AG04450 (cell line): ENCODE data around the gene MS4A4E. TPM values are rescaled to one million over a fixed set of nuclear protein-coding genes. Genes with fewer than 3 reads are reported as not detected.

Experiments
- CTCF ChIA-PET: fragments of 300-600, 350-600 bp; formaldehyde crosslinking; extraction: SDS; loops from one replicate; lab custom pipeline; 2022; ENCODE audit warnings: antibody characterized with exemption, inconsistent platforms; lab: Charles Lee
- POLR2A ChIA-PET: fragments of 350-600 bp; formaldehyde crosslinking; extraction: SDS; loops from one replicate; lab custom pipeline; 2021; ENCODE audit warnings: antibody characterized with exemption, inconsistent platforms; lab: Yijun Ruan, JAX
- DNase-seq: peaks from one replicate; pipeline ENCODE4 v3.0.0-alpha.2; 2011; ENCODE audit warnings: low read depth, low spot score
- H3K27ac ChIP-seq: one replicate; pipeline ENCODE4 v1.5.1; 2012; ENCODE audit warnings: low read depth, low read length, control low read depth
- H3K27me3 ChIP-seq: one replicate; pipeline ENCODE4 v1.6.0; 2012; ENCODE audit warnings: low read length; ENCODE audit not compliant: control insufficient read depth, insufficient read depth
- H3K4me3 ChIP-seq: 2 replicates; pipeline ENCODE4 v1.5.1; 2011; ENCODE audit warnings: mild to moderate bottlenecking, low read depth, low read length, control low read depth
- H3K9me3 ChIP-seq: 2 replicates; pipeline ENCODE4 v1.5.1; 2012; ENCODE audit warnings: low read length; ENCODE audit not compliant: control insufficient read depth, insufficient read depth
- CTCF ChIP-seq: IDR thresholded peaks from 2 replicates; pipeline ENCODE4 v1.5.1; 2011; ENCODE audit warnings: low read depth, low read length, control low read depth, inconsistent platforms
- polyA plus RNA-seq: library from polyadenylated mRNA; depleted of rRNA; stranded (reverse); fragments of >200 nt; gene quantifications from 2 replicates; pipeline ENCODE4 v1.2.3, GENCODE V29; 2011

MS4A4E gene
- polyA plus RNA-seq, 1 experiment, result not detected

- Histone ChIP-seq H3K27me3 (no peaks in the 10 kb centered on the region), H3K9me3 (peaks cover 25% of the 10 kb centered on the region; the same call in 1 of the 2 replicates), H3K4me3 (no peak overlapping the region), H3K27ac (no peak overlapping the region)
- ChIA-PET CTCF (no interaction called here), POLR2A (no interaction called here)
- TF ChIP-seq CTCF, result no peak
- DNase-seq, result no peak
These were observed 70.9 kb downstream of the MS4A4E start for GRCh38 chr11:60172011-60172410.

DNA sequence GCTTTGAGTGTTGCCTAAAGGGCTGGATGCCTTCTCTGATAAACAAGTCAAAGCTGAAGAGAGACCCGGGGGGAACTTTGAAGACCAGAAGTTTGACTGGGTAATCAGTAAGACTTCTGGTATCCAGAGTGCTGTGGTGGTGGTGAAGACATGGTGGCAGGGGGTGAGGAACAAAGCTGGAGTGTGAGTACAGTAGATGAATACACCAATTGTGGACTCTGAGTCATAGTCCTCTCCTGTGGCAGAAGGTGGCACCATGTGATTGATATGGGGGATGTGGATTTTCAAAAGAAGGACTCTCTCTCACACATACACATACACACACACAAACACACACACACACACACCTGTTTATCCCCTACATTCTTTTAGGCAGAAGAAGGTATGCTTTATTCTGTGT lies 72.4 kb downstream of the MS4A4E start:
- TF ChIP-seq CTCF, result no peak
- ChIA-PET POLR2A (no interaction called here), CTCF (no interaction called here)
- no peak overlapping the region for H3K4me3 ChIP-seq
- H3K9me3 ChIP-seq, result peaks cover 25% of the 10 kb centered on the region; the same call in 1 of the 2 replicates
- no peaks in the 10 kb centered on the region for H3K27me3 ChIP-seq
- DNase-seq, result no peak
- H3K27ac ChIP-seq, result no peak overlapping the region

GRCh38 chr11:60169264-60169915 lies 73.5 kb downstream of the MS4A4E start:
- POLR2A ChIA-PET, result no interaction called here
- no peak for DNase-seq

DNA sequence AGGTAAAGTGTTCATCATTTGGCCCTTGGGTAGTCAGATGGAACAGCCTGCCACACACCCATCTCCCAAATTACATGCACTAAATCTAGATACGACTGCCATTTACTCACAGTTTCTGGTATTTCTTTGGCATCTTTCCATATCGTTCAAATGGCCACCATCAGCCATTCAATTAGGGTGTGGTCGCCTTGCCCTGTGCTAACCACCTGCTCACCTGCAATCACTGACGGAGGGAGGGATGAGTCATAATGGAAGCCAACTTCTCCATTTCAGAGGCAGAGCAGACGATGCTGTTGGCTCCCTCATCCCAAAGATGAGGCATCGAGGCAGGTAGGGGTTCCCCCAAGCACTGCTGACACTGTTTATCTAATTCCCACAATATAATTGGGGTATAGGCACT lies 74.6 kb downstream of the MS4A4E start:
- no peak for DNase-seq
- Histone ChIP-seq H3K4me3 (no peak overlapping the region), H3K9me3 (peaks cover 26% of the 10 kb centered on the region), H3K27ac (no peak overlapping the region), H3K27me3 (no peaks in the 10 kb centered on the region)
- ChIA-PET CTCF (no interaction called here), POLR2A (no interaction called here)
- no peak for TF ChIP-seq CTCF

More at GRCh38 chr11:60169264-60169915, 73.5 kb downstream of the MS4A4E start:
- peaks cover 25% of the 10 kb centered on the region; the same call in 1 of the 2 replicates for H3K9me3 ChIP-seq
- TF ChIP-seq CTCF, result no peak
- CTCF ChIA-PET, result no interaction called here
- H3K27ac ChIP-seq, result no peak overlapping the region
- no peaks in the 10 kb centered on the region for H3K27me3 ChIP-seq
- no peak overlapping the region for H3K4me3 ChIP-seq

DNA sequence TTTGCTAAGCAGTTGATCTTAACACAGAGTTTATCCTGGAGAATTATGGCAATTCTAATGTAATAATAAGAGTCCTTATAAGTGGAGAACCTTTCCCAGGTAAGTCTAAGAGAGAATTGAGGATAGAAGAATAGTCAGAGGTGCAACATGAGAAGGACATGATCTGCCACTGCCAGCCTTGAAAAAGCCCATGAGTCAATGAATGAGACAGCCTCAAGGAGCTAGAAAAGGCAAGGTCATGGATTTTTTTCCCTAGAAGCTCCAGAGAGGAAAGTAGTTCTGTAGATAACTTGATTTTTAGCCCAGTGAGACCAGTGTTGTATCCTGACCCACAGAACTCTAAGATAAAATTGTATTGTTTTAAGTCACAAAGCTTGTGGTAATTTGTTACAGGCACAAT lies 77.0 kb downstream of the MS4A4E start:
- no peak overlapping the region for H3K27ac ChIP-seq
- H3K4me3 ChIP-seq, result no peak overlapping the region
- no peaks in the 10 kb centered on the region for H3K27me3 ChIP-seq
- no peak for DNase-seq
- TF ChIP-seq CTCF, result no peak
- ChIA-PET CTCF (no interaction called here), POLR2A (no interaction called here)
- peaks cover 26% of the 10 kb centered on the region for H3K9me3 ChIP-seq
